NAMALWA (cell line): ENCODE results near the gene AKIRIN1.
"Not testable (repeated sequence)": the region's sequence is repeated elsewhere in the genome, so short reads cannot be mapped to it uniquely, and the experiment has no call there.

Experiments
- DNase-seq: peaks from one replicate; pipeline ENCODE4 v3.0.0-alpha.2; 2015; ENCODE audit warnings: low spot score

Gene AKIRIN1

DNA sequence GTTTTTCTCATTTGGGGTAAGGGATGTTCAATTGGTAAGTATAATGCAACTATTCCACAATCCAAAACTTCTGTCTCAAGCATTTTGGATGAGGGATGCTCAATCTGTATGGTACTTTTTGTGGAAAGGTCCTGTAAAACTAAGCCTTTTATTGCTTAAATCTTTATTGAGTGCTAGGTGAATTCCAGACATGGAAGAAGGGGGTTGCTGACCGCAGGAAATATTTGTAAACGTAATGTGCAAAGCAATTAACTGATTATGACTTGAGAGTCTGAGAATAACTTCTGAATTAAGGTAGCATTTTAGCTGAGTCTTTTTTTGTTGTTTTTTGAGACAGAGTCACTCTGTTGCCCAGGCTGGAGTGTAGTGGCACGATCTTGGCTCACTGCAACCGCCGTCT is 3.1 kb downstream of the AKIRIN1 start:
- no peak for DNase-seq

DNA sequence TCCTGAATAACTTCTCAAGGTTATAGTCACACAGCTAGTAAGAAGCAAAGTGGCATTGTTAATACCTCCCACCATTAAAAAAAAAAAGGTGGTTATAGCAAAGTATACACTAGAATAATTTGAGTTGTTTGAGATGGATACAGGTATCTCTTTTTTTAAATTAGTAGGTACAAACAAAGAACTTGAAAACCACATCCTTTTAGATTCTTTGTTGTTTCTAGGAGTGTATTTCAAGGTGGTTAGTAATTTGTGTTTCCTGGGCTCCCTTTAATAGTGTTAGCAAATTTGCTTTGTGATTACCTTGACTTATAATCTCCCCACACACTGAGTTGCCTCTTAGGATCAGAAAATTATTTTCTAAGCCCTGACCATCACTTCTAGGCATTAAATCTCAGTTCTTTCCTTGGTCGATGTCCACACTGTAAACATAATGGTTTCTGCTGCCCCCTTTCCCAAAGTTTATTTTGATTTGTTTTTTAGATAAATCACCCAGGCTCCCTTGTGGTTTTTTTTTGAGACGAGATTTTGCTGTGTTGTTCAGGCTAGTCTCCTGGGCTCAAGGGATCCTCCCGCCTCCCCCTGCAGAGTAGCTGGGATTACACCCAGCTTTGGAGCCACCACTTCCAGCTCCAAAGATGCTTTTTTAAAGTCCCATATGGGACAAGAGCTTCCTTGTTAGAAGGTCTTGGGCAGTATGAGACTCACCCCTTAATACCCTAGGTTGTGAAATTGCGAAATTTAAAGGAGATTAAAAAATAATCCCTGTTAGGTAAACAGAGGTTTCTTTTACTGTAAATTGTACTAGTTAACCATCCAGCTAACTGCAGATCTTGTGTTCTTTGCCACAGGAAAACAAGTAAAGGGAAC is 6.2 kb downstream of the AKIRIN1 start:
- no peak for DNase-seq

DNA sequence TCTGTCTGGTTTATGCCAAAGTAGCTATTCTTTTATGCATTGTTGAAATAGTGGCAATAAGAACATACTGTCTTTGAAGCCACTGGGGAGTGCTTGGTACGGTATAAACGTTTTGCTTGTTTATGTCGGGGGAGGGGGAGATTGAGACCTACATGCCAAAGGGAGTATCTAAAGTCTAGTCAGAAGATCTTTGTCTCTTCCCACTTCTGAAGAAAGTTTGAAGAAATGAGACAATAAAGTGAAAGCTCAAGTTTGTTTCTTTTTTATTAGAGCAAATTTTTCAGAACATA is 6.8 kb downstream of the AKIRIN1 start:
- DNase-seq = no peak

DNA sequence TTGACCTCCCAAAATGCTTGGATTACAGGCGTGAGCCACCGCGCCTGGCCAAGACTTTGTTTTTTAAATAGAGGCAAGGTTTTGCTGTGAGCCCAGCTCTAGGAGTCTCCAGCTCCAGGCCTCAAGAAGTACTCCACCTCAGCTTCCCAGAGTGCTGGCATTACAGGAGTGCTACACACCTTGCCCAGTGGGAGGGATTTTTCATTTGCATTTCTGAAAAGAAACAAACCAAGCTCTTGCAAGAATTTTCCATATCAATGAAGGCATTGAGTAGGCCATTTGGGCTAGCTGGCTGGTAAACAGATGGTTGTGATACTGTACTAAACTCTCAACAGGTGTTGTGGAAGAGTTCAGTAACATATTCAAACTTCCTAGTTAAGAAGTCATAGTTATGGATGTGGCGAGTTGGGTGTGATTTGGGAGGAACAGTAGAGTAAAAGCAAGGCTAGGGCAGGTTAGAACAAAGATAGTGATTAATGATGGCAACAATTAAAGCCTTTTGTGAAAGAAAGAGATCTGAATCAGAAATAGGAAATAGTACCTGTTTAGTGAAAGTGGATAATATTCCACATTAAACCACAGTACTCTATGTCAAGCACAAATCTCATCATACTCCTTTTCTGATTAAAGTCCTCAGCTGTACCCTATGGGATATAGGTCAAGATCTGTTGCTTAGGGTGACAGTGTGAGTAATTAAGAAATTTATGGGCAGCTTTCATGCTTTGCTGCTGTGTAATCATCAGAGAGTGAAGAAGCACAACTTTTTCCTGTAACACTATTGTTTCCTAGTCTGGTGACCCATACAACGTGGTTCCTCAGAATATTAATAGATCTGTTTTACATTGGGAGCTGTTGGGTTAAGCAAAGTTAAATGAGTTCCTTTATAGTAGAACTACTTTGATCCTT is 10.7 kb downstream of the AKIRIN1 start:
- DNase-seq = no peak

DNA sequence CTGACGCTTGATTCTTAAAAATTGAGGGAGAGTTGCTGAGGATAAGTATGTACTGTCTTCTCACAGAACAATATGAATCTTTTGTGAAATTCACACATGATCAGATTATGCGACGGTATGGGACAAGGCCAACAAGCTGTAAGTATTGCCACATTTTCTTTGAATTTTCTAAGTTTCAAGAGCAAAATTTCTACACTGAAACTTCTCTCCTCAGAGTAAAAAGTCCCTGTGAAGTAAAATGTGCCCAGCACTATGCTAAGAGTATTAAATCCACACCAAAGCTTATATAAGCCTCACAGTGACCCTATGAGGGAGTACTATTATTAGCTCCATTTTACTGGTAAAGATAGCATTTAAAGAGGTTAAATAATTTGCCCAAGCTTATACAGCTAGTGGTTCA is 12.2 kb downstream of the AKIRIN1 start:
- DNase-seq = no peak

DNA sequence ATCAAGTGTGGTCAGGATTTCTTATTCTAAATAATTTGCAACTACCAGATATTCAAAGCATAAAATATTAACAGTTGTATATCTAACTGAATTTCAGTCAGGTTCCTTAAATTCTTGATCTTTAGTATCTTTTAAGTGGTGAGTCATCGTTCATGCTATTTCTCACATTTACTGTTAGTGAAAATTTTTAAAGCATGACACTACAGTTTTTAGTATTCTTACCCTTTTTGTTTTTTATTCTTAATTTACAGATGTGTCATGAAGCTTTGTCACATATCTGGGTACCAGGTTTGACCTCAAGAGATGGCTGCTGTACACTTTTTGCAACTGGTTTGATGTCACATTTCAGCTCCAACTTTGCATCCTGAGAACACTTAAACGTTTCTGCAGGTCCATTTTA is 12.7 kb downstream of the AKIRIN1 start:
- no peak for DNase-seq

DNA sequence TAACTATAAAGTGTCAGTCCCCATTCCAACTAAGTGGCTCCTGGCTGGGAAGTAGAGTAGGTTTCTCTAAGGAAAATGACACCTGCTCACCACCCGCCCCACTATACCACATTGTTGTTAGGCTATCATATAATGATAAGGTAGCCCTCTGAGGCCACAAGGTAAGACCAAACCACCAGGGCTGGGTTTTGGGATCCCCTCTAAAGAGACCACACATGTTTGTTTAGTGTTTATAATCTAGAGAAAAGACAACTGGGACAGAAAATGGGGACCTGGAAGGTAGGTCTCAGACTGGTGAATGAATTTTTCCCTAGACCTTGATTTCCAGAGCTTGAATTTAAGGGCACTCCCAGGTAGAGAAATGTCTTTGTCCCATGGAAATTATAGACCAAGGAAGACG is 15.2 kb downstream of the AKIRIN1 start:
- no peak for DNase-seq

DNA sequence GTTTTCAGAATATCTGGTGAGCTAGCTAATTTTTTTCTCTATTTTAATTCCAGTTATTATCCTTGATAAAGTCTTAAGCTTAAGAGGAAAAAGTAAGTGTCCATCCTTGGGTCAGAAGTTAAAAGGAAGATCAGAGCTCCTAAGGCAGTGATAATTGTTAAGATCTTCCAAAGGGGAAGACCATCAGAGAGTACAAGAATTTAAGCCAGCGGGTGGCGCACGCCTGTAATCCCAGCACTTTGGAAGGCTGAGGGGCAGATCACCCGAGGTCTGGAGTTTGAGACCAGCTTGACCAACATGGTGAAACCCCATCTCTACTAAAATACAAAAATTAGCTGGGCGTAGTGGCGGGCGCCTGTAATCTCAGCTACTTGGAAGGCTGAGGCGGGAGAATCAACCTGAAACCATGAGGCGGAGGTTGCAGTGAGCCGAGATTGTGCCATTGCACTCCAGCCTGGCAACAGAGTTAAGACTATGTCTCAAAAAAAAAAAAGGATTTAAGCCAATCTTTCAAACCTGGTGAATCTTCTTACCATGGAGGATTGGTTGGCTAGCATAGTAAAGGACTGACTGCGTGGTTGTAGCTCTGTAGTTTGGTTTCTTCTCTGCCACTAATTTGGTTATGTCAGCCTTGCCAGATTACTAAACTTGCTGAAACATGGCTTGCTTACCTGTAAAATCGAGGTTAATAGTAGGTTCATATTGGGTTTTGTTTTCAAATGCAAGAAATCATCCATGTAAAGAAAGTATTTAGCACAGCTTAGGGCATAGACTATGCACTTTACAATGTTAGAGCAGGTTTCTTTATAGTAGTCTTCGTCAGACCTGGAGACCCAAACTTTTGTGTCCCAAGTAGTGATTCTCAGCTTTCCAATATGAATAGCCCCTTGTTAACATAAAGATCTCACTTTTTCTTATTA is 15.9 kb downstream of the AKIRIN1 start:
- DNase-seq = no peak

DNA sequence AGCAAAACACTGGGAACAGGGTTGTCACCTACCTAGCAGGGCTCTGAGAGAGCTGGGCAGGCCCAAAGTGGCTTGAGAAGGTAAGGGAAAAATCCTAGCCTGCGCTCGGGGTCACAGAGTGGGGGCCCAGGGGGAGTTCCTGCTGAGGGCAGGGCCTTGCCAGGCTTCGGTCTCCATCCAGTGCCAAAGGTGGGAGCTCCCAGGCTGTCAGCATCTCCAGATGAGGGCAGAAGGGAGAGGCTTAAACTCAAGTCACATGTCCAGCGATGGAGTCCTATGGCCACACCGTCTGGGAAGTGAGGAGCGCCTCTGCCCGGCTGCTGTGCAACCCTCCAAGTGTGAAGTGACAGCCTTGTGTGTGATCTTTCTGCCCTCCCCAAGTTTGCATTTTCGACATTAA is 23.9 kb downstream of the AKIRIN1 start:
- not testable (repeated sequence) for DNase-seq

DNA sequence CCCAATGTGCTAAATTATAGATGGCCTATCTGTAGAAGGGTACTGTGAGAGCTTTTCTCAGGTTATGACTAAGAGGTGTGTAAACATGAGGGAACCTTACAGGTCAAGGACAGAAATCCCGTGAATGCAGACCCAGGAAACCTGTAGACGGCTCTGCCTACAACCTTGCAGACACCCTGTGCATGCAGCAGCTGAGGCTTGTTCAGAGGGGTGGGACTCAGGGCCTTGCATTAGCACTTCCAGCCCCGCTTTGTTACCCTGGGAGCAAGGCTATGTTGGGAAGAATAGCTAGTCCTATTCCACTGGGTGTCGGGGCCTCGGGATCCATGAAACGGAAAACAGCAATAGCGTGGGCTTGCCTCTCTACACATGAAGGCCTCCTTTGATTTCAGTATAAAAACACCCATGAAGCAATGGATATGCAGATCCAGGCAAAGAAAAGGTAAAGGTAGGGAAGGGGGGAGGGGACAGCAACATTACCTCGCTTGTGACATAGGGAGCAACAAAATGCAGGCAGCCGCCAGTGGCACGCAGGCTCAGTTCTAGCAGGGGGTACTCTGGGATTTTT is 25.6 kb downstream of the AKIRIN1 start:
- no peak for DNase-seq

DNA sequence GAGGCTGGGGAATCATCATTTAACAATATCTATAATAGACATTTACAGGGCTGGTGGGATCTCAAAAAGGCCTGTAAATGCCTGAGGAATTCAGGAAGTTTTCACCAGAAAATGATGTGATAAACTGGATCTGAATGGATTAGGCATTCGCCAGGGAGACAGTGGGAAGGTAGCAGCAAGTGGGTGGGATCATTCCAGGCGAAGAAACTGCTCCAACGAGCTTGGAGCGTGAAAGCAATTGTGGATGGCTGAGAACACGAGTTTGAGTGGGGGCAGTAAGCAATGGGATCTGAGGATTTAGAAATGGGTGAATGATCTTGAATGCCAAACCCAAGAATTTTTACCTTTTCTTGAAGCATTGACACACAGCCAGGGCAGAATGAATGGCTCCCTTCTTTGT is 26.2 kb downstream of the AKIRIN1 start:
- DNase-seq = no peak

DNA sequence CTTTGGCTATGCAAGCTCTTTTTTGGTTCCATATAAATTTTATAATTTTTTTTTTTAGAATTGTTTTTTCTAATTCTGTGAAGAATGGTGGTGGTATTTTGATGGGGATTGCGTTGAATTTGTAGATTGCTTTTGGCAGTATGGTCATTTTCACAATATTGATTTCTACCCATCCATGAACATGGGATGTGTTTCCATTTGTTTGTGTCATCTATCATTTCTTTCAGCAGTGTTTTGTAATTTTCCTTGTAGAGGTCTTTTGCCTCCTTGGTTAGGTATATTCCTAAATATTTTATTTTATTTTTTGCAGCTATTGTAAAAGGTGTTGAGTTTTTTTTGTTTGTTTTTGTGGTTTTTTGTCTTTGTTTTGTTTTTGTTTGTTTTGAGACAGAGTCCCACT is 29.4 kb downstream of the AKIRIN1 start:
- not testable (repeated sequence) for DNase-seq

DNA sequence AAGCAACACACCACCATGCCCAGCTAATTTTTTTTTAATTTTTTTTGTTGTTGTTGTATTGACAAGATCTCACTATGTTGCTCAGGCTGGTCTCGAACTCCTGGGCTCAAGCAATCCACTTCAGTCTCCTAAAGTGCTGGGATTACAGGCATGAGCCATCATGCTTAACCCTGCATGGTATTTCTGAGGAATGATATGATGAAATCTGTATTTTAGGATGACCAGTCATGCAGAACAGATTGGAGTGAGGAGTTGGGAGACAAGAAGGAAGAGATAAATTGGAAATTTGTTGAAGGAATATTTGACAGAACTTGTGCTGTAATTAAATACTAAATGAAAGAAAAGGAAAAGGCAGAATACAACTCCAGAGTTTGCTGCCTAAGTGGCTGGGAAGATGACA is 30.4 kb downstream of the AKIRIN1 start:
- DNase-seq = no peak

DNA sequence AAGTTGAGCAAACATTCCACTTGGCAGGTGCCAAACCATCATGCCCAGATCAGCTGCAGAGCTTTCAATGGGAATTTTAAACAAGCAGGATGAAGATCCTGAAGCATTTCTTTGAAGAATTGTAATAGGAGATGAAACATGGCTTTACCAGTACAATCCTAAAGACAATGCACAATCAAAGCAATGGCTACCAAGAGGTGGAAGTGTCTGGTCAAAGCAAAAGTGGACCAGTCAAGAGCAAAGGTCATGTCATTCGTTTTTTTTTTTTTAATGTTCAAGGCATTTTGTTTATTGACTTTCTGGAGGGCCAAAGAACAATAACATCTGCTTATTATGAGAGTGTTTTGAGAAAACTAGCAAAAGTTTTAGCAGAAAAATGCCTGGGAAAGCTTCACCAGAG is 32.1 kb downstream of the AKIRIN1 start:
- no peak for DNase-seq

DNA sequence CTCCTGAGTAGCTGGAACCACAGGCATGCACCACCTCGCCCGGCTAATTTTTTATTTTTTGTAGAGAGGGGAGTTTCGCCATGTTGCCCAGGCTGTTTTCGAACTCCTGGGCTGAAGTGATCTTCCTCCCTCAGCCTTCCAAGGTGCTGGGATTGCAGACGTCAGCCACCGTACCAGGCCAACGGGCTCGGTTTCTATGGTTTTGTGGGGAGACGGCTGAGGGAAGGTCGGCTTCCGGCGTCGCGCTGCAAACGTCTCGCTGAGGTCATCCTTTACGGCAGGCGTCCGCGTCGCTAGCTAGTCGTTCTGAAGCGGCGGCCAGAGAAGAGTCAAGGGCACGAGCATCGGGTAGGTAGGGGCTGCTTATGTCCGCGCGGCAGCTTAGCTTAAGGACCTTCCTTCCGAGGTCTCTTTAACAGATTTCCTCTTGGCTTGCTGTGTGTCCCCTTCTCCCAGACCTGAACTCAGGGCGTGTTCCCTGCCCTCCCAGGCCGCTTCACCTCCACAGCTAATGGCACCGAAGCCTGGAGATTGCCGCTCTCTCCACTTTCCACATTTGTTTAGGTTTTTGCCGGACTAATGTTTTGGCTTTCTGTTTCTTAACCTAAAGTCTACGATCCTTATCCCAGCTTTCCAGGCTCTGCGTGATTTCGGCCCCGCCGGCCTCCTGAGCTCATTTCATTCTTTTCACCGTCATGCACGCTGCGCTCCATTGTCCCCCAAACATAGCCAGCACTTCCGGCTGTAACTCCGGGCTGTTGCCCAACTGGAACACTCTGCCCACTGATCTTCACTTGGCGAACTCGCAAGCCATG is 35.2 kb downstream of the AKIRIN1 start, which contains the start of gene NDUFS5:
Gene NDUFS5, plus strand, starts transcription at position 300 of the 815 bp plus-strand sequence. CDS start 2,375 bp downstream, outside the sequence.
- peak; percentile 89 for DNase-seq

DNA sequence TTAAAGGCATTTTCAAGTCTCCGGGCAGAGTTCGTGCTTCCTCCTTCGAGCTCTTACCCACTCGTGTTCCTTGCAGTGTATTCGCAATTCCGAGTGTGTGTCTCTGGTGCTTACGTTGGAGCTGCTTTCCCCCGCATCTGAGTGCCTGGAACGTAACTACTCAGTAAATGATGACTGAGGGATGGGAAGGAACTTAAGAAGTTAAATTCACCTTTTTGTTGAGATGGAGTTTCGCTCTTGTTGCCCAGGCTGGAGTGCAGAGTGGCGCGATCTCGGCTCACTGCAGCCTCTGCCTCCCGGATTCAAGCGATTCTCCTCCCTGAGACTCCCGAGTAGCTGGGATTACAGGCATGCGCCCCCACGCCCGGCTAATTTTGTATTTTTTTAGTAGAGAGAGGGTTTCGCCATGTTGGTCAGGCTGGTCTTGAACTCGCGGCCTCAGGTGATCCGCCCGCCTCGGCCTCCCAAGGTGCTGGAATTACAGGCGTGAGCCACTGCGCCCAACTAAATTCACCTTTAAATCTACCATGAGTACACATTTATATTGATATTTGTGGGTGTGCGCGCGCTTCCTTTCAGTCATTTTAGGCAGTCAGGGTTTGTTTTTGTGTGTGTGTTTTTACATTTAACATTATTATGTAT is 35.9 kb downstream of the AKIRIN1 start:
- DNase-seq = no peak

DNA sequence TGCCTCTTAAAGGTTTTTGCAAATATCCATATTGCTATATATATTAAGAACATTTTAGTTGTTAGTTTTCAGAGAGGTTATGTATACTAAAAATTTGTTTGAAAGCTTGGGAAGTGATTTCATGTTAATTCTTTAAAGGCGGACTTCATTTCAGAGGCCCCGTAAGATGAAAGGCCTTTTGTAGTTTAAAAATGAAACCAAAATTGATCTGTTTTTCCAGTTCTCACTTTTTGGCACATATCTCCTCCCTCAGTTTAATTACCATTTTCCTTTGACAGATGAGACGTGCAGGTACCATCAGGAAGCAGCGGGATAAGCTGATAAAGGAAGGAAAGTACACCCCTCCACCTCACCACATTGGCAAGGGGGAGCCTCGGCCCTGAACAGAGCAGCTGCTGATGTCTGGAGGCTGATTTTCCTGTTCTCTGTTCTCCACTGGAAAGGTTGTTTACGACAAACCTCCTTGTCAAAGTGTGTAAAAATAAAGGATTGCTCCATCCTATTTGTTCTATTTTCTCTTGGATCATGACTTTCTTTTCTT is 43.1 kb downstream of the AKIRIN1 start:
- no peak for DNase-seq

DNA sequence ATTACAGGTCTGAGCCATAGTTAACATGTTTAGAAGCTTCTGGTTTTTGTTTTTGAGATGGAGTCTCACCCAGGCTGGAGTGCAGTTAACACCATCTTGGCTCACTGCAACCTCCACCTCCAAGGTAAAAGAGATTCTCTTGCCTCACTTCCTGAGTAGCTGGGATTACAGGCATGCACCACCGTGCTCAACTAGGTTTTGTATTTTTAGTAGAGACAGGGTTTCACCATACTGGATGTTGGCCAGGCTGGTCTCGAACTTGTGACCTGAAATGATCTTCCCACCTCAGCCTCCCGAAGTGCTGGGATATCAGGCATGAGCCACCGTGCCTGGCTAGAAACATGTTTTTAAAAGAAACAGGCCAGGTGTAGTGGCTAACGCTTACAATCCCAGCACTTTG is 45.6 kb downstream of the AKIRIN1 start:
- DNase-seq = no peak

DNA sequence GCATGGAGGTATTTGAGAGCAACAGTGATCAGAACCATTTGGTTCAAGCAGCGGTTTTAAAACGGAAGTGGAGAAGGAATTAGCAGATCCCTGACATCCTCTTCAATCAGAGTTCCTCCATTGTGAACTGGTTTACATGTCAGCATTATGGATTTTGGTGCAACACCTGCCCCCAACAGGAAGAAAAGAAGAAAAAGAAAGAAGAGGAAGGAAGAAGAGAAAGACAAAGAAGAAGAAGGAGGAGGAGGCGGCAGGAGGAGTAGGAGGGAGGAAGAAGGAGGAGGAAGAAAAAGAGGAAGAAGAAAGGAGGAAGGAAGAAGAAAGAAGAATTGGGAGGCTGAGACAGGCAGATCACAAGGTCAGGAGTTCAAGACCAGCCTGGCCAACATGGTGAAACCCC is 52.4 kb downstream of the AKIRIN1 start:
- no peak for DNase-seq

DNA sequence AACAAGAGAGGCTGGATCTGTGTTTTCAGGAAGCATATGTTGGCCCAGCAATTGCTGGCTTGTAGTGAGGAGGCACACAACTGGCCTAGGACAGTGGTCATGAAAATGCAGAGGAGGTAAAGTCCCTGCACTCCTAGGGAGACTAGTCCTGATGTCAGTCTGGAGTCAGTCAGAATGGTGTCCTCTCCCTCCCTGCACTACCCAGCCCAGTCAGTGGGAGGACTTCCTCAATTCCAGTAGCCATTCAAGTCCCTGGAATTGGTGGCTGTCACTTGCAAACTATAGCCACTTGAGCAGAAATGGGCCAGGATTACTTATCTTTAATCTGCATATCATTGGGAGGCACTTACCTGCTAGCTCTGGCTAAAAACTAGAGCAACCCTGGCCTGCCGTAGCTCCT is 53.7 kb downstream of the AKIRIN1 start:
- no peak for DNase-seq
